ENCODE data around the gene ARHGAP12. TPM values are rescaled to one million over a fixed set of nuclear protein-coding genes. Genes with fewer than 3 reads are reported as not detected.

ARHGAP12 gene
- total and polyA plus RNA-seq, 2 donors from 2014 or later, result 15.0 to 30.9 TPM

DNA sequence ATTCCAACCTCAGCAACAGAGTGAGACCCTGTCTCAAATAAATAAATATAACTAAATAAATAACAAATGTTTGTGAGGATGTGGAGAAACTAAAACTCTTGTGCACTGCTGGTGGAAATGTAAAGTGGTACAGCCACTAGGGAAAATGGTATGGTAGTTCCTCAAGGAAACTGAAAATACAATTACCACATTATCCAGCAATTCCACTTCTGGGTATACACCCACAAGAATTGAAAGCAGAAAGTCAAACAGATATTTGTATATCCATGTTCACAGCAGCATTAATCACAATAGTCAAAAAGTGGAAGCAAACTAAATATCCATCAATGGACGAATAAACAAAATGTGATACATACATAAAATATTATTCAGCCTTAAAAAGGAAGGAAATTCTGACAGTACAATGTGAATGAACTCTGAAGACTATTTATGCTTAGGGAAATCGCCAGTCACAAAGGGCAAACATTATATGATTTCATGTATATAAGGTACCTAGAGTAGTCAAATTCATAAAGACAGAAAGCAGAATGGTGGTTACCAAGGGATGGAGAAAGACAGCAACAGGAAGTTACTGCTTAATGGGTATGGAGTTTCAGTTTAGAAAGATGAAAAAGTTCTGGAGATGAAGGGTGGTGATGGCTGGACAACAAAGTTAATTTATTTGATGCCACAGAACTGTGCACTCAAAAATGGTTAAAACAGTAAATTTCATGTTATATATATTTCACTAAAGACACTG is 9.8 kb downstream of the ARHGAP12 start:
- intact Hi-C loops (cut with DNase I), result no loop called here
- Histone ChIP-seq H3K9me3 (ENCODE audit: control insufficient read depth in 2 of 3, insufficient read depth in 1 of 3, low read length in 3 of 3) (no peaks in the 10 kb centered on the region), H3K9ac (ENCODE audit: low read length in 3 of 3) (no peak overlapping the region), H3K4me1 (ENCODE audit: control insufficient read depth in 2 of 3, insufficient read depth in 2 of 3, low read depth in 1 of 3, low read length in 3 of 3) (no peaks in the 10 kb centered on the region), H3K36me3 (ENCODE audit: control insufficient read depth in 2 of 3, insufficient read depth in 3 of 3, low read length in 3 of 3) (no peaks in the 10 kb centered on the region), H3K4me3 (ENCODE audit: low read length in 3 of 3) (no peak overlapping the region), H3K27ac (ENCODE audit: low read depth in 2 of 2, low read length in 2 of 2) (no peak overlapping the region), H3K27me3 (ENCODE audit: control insufficient read depth, insufficient read depth, low read length) (no peaks in the 10 kb centered on the region)
- TF ChIP-seq CTCF (IDR thresholded peaks at IDR 0.05; ENCODE audit: borderline replicate concordance, extremely low read depth, insufficient read depth), result no peak
- DNase-seq (no peak), FAIRE-seq (no peak)

GRCh38 chr10:31914370-31914769 is 14.3 kb downstream of the ARHGAP12 start:
- no peak for FAIRE-seq
- peaks cover 0 to 4% (median 0%) of the 10 kb centered on the region in 3 donors for H3K4me1 ChIP-seq (ENCODE audit: control insufficient read depth in 2 of 3, insufficient read depth in 2 of 3, low read depth in 1 of 3, low read length in 3 of 3)
- intact Hi-C loops (cut with DNase I), result no loop called here
- no peaks in the 10 kb centered on the region for H3K36me3 ChIP-seq (ENCODE audit: control insufficient read depth in 2 of 3, insufficient read depth in 3 of 3, low read length in 3 of 3)
- TF ChIP-seq CTCF (IDR thresholded peaks at IDR 0.05; ENCODE audit: borderline replicate concordance, extremely low read depth, insufficient read depth), result no peak
- H3K9me3 ChIP-seq (ENCODE audit: control insufficient read depth in 2 of 3, insufficient read depth in 1 of 3, low read length in 3 of 3), result no peaks in the 10 kb centered on the region
- DNase-seq, result no peak
- H3K9ac ChIP-seq (ENCODE audit: low read length in 3 of 3), result no peak overlapping the region
- no peak overlapping the region for H3K4me3 ChIP-seq (ENCODE audit: low read length in 3 of 3)
- H3K27ac ChIP-seq (ENCODE audit: low read depth in 2 of 2, low read length in 2 of 2), result no peak overlapping the region
- no peaks in the 10 kb centered on the region for H3K27me3 ChIP-seq (ENCODE audit: control insufficient read depth, insufficient read depth, low read length)

GRCh38 chr10:31912898-31913850 is 15.5 kb downstream of the ARHGAP12 start:
- Histone ChIP-seq H3K4me3 (ENCODE audit: low read length in 3 of 3) (no peak overlapping the region), H3K4me1 (ENCODE audit: control insufficient read depth in 2 of 3, insufficient read depth in 2 of 3, low read depth in 1 of 3, low read length in 3 of 3) (peaks cover 0 to 4% (median 0%) of the 10 kb centered on the region in 3 donors), H3K9me3 (ENCODE audit: control insufficient read depth in 2 of 3, insufficient read depth in 1 of 3, low read length in 3 of 3) (no peaks in the 10 kb centered on the region), H3K9ac (ENCODE audit: low read length in 3 of 3) (no peak overlapping the region), H3K27ac (ENCODE audit: low read depth in 2 of 2, low read length in 2 of 2) (no peak overlapping the region), H3K36me3 (ENCODE audit: control insufficient read depth in 2 of 3, insufficient read depth in 3 of 3, low read length in 3 of 3) (peaks cover 0 to 4% (median 4%) of the 10 kb centered on the region in 3 donors), H3K27me3 (ENCODE audit: control insufficient read depth, insufficient read depth, low read length) (no peaks in the 10 kb centered on the region)
- intact Hi-C loops (cut with DNase I), result no loop called here
- no peak for FAIRE-seq
- TF ChIP-seq CTCF (IDR thresholded peaks at IDR 0.05; ENCODE audit: borderline replicate concordance, extremely low read depth, insufficient read depth), result no peak
- DNase-seq, result no peak

All from kidney (tissue), 14 donors.